BJ (cell line): ENCODE results near the gene NAGLU. TPM values are rescaled to one million over a fixed set of nuclear protein-coding genes. Genes with fewer than 3 reads are reported as not detected.

Experiments used
- CTCF ChIA-PET: fragments of 350-600 bp; formaldehyde crosslinking; extraction: SDS; loops from one replicate; lab custom pipeline; 2021; ENCODE audit warnings: antibody characterized with exemption, inconsistent platforms; lab: Yijun Ruan, JAX
- POLR2A ChIA-PET: fragments of 300-600 bp; sonication (Branson Sonifier 250); formaldehyde crosslinking; extraction: SDS; loops from one replicate; lab custom pipeline; 2021; ENCODE audit warnings: antibody characterized with exemption; lab: Charles Lee
- DNase-seq: peaks from one replicate; pipeline ENCODE4 v3.0.0-alpha.2; 2011; ENCODE audit warnings: low read depth
- H3K27me3 ChIP-seq: 2 replicates; pipeline ENCODE4 v1.6.0; 2011; ENCODE audit warnings: low read length; ENCODE audit not compliant: control insufficient read depth, insufficient read depth
- H3K36me3 ChIP-seq: 2 replicates; pipeline ENCODE4 v1.5.1; 2011; ENCODE audit warnings: low read length; ENCODE audit not compliant: control insufficient read depth, insufficient read depth
- H3K4me3 ChIP-seq: 2 replicates; pipeline ENCODE4 v1.5.1; 2011; ENCODE audit warnings: low read depth, mild to moderate bottlenecking, control low read depth, low read length
- polyA plus RNA-seq: library from polyadenylated mRNA; depleted of rRNA; stranded (reverse); fragments of >200 nt; gene quantifications from 2 replicates; pipeline ENCODE4 v1.2.3, GENCODE V29; 2011
- TF ChIP-seq, protein P1 (sequence below): IDR thresholded peaks from 2 replicates; pipeline ENCODE4 v1.5.1; 2011; ENCODE audit warnings: low read depth, mild to moderate bottlenecking, control low read depth, inconsistent platforms, low read length, moderate library complexity; ENCODE audit not compliant: insufficient read depth

NAGLU gene
- polyA plus RNA-seq, 1 experiment = 45.3 TPM

DNA sequence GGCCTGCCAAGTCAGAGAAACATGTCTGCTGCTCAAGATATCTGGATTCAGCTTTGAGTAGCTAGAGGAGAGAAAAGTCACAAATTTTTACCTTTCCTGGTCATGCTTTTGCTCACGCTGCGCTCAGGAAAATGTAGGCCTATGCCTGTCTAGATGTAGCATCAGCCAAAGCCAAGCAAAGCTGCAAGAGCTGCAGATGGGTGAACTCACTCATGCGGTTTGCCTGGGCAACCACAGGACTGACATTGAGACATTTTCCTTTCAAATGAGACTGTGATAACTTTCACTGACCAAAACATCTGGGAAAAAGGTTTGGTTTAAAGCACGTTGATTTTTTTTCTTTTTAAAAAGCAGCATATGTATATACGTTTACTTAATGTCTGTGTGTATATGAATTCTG is 34.0 kb upstream of the NAGLU start:
- POLR2A ChIA-PET = no interaction called here

DNA sequence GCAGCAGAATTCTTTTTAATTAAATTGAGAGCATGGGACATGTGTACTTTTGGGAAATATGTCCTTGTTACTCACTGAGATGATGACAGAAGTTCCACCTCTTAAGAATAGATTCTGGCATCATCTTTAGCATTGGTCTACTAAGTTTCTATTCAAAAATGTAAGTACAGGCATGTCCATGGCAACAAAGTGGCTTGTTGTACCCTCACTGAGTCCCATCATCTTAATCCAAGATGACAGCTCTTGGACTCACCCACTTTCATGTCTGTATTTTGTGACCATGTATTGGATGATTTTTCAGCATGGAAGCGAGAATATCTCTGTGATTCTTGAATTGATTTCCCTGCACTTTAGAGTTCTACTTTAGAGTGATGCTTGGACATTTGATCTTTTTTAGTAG is 33.1 kb upstream of the NAGLU start:
- TF ChIP-seq, protein P1, sequence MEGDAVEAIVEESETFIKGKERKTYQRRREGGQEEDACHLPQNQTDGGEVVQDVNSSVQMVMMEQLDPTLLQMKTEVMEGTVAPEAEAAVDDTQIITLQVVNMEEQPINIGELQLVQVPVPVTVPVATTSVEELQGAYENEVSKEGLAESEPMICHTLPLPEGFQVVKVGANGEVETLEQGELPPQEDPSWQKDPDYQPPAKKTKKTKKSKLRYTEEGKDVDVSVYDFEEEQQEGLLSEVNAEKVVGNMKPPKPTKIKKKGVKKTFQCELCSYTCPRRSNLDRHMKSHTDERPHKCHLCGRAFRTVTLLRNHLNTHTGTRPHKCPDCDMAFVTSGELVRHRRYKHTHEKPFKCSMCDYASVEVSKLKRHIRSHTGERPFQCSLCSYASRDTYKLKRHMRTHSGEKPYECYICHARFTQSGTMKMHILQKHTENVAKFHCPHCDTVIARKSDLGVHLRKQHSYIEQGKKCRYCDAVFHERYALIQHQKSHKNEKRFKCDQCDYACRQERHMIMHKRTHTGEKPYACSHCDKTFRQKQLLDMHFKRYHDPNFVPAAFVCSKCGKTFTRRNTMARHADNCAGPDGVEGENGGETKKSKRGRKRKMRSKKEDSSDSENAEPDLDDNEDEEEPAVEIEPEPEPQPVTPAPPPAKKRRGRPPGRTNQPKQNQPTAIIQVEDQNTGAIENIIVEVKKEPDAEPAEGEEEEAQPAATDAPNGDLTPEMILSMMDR = no peak
- POLR2A ChIA-PET = no interaction called here
- peaks cover 5% of the 10 kb centered on the region; the same call in 1 of the 2 replicates for H3K36me3 ChIP-seq
- CTCF ChIA-PET = interaction anchor here (1.3 kb wide), 1 partner anchor 15 kb away, joined by 3 read pairs; no protein-coding TSS in a partner anchor
- no peaks in the 10 kb centered on the region for H3K27me3 ChIP-seq
- no peak for DNase-seq
- no peak overlapping the region for H3K4me3 ChIP-seq

More for the DNA sequence above, 34.0 kb upstream of the NAGLU start:
- TF ChIP-seq, protein P1 = no peak
- Histone ChIP-seq H3K36me3 (peaks cover 3% of the 10 kb centered on the region; the same call in 1 of the 2 replicates), H3K27me3 (no peaks in the 10 kb centered on the region), H3K4me3 (no peak overlapping the region)
- no peak for DNase-seq
- CTCF ChIA-PET = interaction anchor here (1.3 kb wide), 1 partner anchor 16 kb away, joined by 3 read pairs; no protein-coding TSS in a partner anchor

DNA sequence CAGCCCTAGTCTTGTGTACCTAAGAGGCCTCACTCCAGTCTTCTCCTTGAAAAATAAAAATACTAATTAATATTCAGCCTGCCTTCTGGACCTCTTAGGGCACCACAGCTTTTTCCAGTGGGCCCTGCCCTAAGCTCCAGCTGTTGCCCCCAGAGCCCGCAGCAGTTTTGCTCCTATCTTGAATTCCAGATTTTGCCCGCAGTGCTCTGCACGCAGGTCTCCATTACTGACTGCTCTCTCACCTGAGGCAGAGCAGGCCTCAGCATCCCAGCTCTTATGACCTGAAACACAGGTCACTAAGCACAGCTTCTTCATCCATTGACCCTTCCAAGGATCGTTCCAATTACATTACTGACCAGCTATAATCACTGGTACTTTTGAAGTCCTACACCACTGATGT is 28.4 kb upstream of the NAGLU start:
- TF ChIP-seq, protein P1 = no peak
- no peak for DNase-seq
- Histone ChIP-seq H3K4me3 (no peak overlapping the region), H3K36me3 (peaks cover 8% of the 10 kb centered on the region), H3K27me3 (no peaks in the 10 kb centered on the region)
- ChIA-PET POLR2A (no interaction called here), CTCF (interaction anchor here (1.0 kb wide), 1 partner anchor 13 kb away, joined by 3 read pairs; no protein-coding TSS in a partner anchor)

DNA sequence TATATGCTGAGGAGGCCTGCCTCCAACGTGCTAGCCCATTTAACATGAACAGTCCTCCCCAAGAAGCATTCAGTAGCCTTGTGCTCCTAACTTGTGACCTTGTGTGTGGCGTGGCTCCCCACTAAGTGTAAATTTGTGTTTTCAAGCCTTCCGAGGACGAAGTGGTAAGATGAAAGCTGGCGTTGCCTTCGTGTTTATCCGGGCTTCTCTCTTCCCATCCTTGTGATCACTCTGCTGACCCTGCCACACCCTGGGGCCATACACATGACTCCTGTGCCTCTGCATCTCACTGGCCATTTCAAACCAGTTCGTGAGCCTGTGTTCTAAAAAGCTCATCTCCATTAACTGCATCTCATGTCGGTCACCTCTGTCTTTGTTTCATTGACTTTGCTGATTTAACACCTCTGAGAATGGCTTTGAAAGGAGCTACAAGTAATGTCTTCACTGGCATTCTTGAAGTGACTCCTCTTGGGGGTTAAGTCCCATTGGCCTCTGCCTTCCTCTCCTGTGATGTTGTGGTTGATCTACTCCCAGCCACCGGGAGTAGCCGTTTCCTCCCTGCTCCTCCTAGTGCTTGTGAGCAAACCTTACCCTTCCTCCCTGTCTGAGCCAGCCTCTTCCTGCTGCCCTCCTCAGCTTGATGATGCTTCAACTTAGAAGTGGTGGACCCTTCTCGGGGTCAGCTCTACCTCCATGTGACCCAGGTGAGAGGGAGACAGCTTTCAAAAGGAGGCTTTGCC is 27.4 kb upstream of the NAGLU start:
- TF ChIP-seq, protein P1 = no peak
- ChIA-PET CTCF (interaction anchor here (1.2 kb wide), 1 partner anchor 9 kb away, joined by 6 read pairs; no protein-coding TSS in a partner anchor), POLR2A (no interaction called here)
- no peak for DNase-seq
- no peak overlapping the region for H3K4me3 ChIP-seq
- peaks cover 6% of the 10 kb centered on the region for H3K36me3 ChIP-seq
- H3K27me3 ChIP-seq = no peaks in the 10 kb centered on the region

DNA sequence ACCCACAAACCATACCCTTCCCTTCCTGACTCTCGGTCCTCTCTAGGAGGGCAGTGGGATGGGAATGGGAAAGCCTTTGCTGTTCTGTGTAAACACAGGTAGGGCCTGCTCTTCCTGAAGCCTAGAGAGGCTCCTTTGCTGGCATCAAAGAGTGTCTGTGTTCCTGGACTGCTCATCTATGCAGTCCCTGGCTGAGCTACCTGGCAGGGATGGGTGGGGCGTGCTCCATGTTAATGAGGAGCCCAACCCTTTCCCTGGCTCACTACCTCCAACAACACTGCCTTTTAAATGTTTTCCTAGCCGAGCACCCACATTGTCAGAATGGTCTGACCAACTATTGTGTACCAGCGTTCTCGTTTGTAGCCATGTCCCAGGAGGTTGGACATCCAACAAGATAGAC is 26.6 kb upstream of the NAGLU start:
- Histone ChIP-seq H3K36me3 (peaks cover 11% of the 10 kb centered on the region), H3K4me3 (no peak overlapping the region), H3K27me3 (no peaks in the 10 kb centered on the region)
- POLR2A ChIA-PET = no interaction called here
- DNase-seq = no peak
- TF ChIP-seq, protein P1 = no peak
- CTCF ChIA-PET = interaction anchor here (0.7 kb wide), 1 partner anchor 8 kb away, joined by 3 read pairs; no protein-coding TSS in a partner anchor
